ENCODE data around the gene FKBP1A.
A peak's percentile ranks its signal among the peaks of the same experiment; 100 is the strongest.
"Not testable (repeated sequence)": the region's sequence is repeated elsewhere in the genome, so short reads cannot be mapped to it uniquely, and the experiment has no call there.

FKBP1A gene

GRCh38 chr20:1362484-1362883 is 30.4 kb downstream of the FKBP1A start:
- DNase-seq = no peak

- no peak for DNase-seq
Observed at GRCh38 chr20:1360094-1360846, 32.6 kb downstream of the FKBP1A start.

- no peak for DNase-seq
Observed at GRCh38 chr20:1357921-1358671, 34.8 kb downstream of the FKBP1A start.

- DNase-seq = no peak
Observed at GRCh38 chr20:1353956-1354355, 38.9 kb downstream of the FKBP1A start.

GRCh38 chr20:1346315-1346969 is 46.4 kb downstream of the FKBP1A start:
- no peak for DNase-seq

- no peak for DNase-seq
Observed at GRCh38 chr20:1345756-1346093, 47.1 kb downstream of the FKBP1A start.

- no peak for DNase-seq
Observed at GRCh38 chr20:1345030-1345755, 47.7 kb downstream of the FKBP1A start.

- not testable (repeated sequence) for DNase-seq
Observed at GRCh38 chr20:1343446-1344124, 49.3 kb downstream of the FKBP1A start.

- DNase-seq = peak; percentile 32
Observed at GRCh38 chr20:1341561-1342265, 51.1 kb downstream of the FKBP1A start.

GRCh38 chr20:1338801-1339200 is 54.1 kb downstream of the FKBP1A start:
- no peak for DNase-seq

GRCh38 chr20:1338096-1338495 is 54.8 kb downstream of the FKBP1A start:
- DNase-seq = no peak

GRCh38 chr20:1337441-1337840 is 55.4 kb downstream of the FKBP1A start:
- DNase-seq = no peak

GRCh38 chr20:1336699-1337367 is 56.0 kb downstream of the FKBP1A start:
- DNase-seq = no peak

GRCh38 chr20:1335961-1336698 is 56.7 kb downstream of the FKBP1A start:
- no peak for DNase-seq

- DNase-seq = no peak
Observed at GRCh38 chr20:1334761-1335160, 58.1 kb downstream of the FKBP1A start.

- DNase-seq = no peak
Observed at GRCh38 chr20:1334370-1334731, 58.5 kb downstream of the FKBP1A start.

GRCh38 chr20:1333462-1334369 is 59.1 kb downstream of the FKBP1A start:
- DNase-seq = no peak

GRCh38 chr20:1332749-1333300 is 60.0 kb downstream of the FKBP1A start:
- no peak for DNase-seq

GRCh38 chr20:1331801-1332453 is 60.9 kb downstream of the FKBP1A start:
- DNase-seq = no peak
